Chondrocyte (in vitro differentiated cells): ENCODE data around the gene RTN4IP1. TPM values are rescaled to one million over a fixed set of nuclear protein-coding genes. Genes with fewer than 3 reads are reported as not detected.
"Not testable (repeated sequence)": the region's sequence is repeated elsewhere in the genome, so short reads cannot be mapped to it uniquely, and the experiment has no call there.

Experiments used
- DNase-seq: peaks from one replicate; pipeline ENCODE4 v3.0.0; 2021; ENCODE audit warnings: mixed read lengths, low spot score
- H3K27ac Mint-ChIP-seq: one replicate; pipeline ENCODE4 v1.8.0; 2021; ENCODE audit warnings: mild to moderate bottlenecking, moderate library complexity, mixed read lengths; ENCODE audit not compliant: unreplicated experiment
- H3K27me3 Mint-ChIP-seq: 2 replicates; pipeline ENCODE4 v1.8.0; 2021; ENCODE audit warnings: low read depth, mixed read lengths
- H3K36me3 Mint-ChIP-seq: 2 replicates; pipeline ENCODE4 v1.8.0; 2021; ENCODE audit warnings: low read depth, mixed read lengths
- H3K4me1 Mint-ChIP-seq: 2 replicates; pipeline ENCODE4 v1.8.0; 2021; ENCODE audit warnings: low read depth, mild to moderate bottlenecking, mixed read lengths
- H3K4me3 Mint-ChIP-seq: one replicate; pipeline ENCODE4 v1.8.0; 2021; ENCODE audit warnings: mild to moderate bottlenecking, moderate library complexity, mixed read lengths; ENCODE audit not compliant: unreplicated experiment
- H3K9me3 Mint-ChIP-seq: 2 replicates; pipeline ENCODE4 v1.8.0; 2021; ENCODE audit warnings: low read depth, mixed read lengths
- total RNA-seq: library from RNA; stranded (reverse); gene quantifications from 3 replicates; pipeline ENCODE4 v1.2.1, GENCODE V29; 2021
- TF ChIP-seq, protein P1 (sequence below): fragments of 200-600 bp; sonication (generic); IDR thresholded peaks from 2 replicates; pipeline ENCODE4 v1.5.0; 2021; ENCODE audit warnings: antibody characterized with exemption, mild to moderate bottlenecking, moderate library complexity

RTN4IP1 gene
- total RNA-seq, 1 donor from 2014 or later, result 3.7 TPM

DNA sequence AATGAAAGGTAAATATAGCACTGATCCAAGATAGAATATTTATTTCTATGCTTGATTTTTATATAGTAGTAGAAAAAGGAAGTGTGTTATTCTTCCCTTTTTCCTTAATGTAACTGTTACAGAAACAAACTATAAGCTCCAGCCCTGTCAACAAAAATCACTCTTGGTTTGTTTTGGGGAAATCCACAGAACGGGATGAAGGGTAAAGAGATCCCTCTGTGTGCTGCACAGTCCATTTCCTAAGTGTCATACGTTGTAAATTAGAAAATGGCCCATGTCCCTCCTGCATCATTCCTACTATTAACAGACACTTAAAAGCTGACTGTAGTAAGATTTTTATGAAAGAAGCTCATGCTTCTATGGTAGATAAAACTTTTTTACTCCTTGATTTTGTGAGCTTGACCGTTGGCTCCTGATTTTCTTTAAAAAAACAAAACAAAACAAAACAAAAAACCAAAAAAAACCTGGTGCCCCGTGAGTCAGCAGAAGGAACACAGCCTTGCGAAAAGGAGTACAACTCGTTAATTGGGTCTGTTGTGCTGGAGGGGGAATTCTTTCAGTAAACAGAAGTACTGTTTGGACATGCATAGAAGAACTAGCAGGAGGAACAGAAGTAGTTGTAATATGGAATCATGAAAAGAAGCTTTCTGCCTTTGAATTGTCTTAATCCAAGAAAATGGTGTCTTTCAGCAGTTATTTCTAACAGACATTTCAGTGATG, 67.5 kb downstream of the RTN4IP1 start:
- H3K4me3 Mint-ChIP-seq, result no peak overlapping the region
- peaks cover 7% of the 10 kb centered on the region for H3K4me1 Mint-ChIP-seq
- H3K27me3 Mint-ChIP-seq, result no peaks in the 10 kb centered on the region
- no peaks in the 10 kb centered on the region for H3K36me3 Mint-ChIP-seq
- TF ChIP-seq, protein P1, sequence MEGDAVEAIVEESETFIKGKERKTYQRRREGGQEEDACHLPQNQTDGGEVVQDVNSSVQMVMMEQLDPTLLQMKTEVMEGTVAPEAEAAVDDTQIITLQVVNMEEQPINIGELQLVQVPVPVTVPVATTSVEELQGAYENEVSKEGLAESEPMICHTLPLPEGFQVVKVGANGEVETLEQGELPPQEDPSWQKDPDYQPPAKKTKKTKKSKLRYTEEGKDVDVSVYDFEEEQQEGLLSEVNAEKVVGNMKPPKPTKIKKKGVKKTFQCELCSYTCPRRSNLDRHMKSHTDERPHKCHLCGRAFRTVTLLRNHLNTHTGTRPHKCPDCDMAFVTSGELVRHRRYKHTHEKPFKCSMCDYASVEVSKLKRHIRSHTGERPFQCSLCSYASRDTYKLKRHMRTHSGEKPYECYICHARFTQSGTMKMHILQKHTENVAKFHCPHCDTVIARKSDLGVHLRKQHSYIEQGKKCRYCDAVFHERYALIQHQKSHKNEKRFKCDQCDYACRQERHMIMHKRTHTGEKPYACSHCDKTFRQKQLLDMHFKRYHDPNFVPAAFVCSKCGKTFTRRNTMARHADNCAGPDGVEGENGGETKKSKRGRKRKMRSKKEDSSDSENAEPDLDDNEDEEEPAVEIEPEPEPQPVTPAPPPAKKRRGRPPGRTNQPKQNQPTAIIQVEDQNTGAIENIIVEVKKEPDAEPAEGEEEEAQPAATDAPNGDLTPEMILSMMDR, result no peak
- H3K9me3 Mint-ChIP-seq, result no peaks in the 10 kb centered on the region
- DNase-seq, result no peak
- H3K27ac Mint-ChIP-seq, result no peak overlapping the region

DNA sequence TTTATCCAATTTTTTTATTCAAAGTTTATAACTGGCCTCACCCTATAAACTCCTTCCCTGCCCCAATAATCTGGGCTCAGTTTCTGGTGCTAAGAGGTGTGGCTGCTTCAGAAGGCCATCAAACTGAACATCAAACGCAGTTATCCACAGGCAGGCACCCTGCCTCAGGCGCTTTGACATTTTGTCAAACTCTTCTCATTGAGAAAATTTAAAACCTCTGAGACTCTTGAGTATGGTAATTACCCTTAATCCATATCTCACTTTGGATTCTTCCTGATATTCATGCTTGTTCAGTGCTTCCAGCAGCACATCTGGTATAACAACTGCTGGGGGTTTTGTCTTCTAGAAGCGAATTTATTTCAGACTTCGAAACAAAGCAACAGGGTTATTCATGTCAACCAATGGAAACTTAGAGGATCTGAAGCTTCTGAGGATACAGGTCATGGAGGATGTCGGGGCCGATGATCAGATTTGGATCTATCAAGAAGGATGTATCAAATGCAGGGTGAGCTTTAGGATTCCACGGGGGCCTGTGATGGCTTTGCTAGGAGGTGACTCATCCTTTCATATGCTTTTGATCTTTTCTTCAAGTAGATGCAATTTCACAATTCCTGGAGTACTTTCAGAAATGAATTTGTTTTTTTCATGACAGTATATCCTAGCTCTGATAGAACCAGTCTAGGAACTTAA, 68.2 kb downstream of the RTN4IP1 start:
- H3K9me3 Mint-ChIP-seq, result no peaks in the 10 kb centered on the region
- no peak overlapping the region for H3K27ac Mint-ChIP-seq
- H3K4me1 Mint-ChIP-seq, result peaks cover 2% of the 10 kb centered on the region
- H3K36me3 Mint-ChIP-seq, result no peaks in the 10 kb centered on the region
- TF ChIP-seq, protein P1, result no peak
- H3K4me3 Mint-ChIP-seq, result no peak overlapping the region
- no peak for DNase-seq
- no peaks in the 10 kb centered on the region for H3K27me3 Mint-ChIP-seq

DNA sequence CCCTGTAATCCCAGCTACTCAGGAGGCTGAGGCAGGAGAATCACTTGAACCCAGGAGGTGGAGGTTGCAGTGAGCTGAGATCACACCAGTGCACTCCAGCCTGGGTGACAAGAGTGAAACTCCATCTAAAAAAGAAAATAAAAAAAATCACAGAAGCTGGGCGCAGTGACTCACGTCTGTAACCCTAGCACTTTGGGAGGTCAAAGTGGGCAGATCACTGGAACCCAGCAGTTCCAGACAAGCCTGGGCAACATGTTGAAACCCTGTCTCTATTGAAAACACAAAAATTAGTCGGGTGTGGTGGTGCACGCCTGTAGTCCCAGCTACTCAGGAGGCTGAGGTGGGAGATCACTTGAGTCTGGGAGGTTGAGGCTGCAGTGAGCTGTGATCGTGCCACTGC, 69.6 kb downstream of the RTN4IP1 start:
- not testable (repeated sequence) for H3K36me3 Mint-ChIP-seq, H3K4me3 Mint-ChIP-seq, H3K27me3 Mint-ChIP-seq, H3K9me3 Mint-ChIP-seq, H3K27ac Mint-ChIP-seq, DNase-seq, H3K4me1 Mint-ChIP-seq

DNA sequence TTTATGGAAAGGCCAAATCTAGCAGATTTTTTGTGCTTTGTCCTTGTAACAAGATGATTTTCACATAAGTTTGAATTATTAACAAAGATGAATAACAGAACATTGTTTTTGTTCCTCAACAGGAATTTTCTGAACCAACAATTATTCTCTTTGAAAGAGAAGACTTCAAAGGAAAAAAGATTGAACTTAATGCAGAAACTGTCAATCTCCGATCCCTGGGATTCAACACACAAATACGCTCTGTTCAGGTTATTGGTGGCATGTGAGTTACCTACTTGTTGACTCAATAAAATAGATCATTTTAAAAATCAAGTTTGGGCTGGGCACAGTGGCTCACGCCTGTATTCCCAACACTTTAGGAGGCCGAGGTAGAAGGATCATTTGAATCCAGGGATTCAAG, 70.9 kb downstream of the RTN4IP1 start:
- Mint-ChIP-seq H3K27ac (no peak overlapping the region), H3K4me1 (peaks cover 2% of the 10 kb centered on the region), H3K36me3 (no peaks in the 10 kb centered on the region), H3K27me3 (no peaks in the 10 kb centered on the region), H3K9me3 (no peaks in the 10 kb centered on the region), H3K4me3 (no peak overlapping the region)
- no peak for DNase-seq
- TF ChIP-seq, protein P1, result no peak

DNA sequence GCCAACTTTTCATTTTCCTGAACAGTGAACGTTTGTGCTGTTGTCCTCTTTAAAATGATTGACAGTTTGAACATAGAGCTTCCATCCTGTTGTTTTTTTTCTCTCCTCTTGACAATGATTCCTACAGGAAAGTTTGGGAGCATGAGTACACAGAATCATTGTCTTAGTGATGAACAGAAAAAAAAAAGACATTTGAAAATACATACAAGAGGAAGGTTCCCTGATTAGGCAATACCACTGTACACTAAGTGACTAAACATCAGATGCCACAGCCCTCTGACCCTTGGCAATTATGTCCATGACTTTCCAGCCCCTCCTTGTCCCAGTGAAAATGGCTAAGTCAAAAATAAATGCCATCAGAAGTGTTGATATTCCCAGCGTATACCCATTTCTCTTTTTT, 71.5 kb downstream of the RTN4IP1 start:
- TF ChIP-seq, protein P1, result no peak
- no peak overlapping the region for H3K27ac Mint-ChIP-seq
- H3K4me1 Mint-ChIP-seq, result peaks cover 2% of the 10 kb centered on the region
- no peak for DNase-seq
- no peaks in the 10 kb centered on the region for H3K9me3 Mint-ChIP-seq
- no peak overlapping the region for H3K4me3 Mint-ChIP-seq
- no peaks in the 10 kb centered on the region for H3K27me3 Mint-ChIP-seq
- H3K36me3 Mint-ChIP-seq, result no peaks in the 10 kb centered on the region
